Measurements from ENCODE around the gene PDE4C. TPM values are rescaled to one million over a fixed set of nuclear protein-coding genes. Genes with fewer than 3 reads are reported as not detected.
A peak's percentile ranks its signal among the peaks of the same experiment; 100 is the strongest.

The PDE4C gene
- total and polyA plus RNA-seq, 10 donors, result 0.07 to 7.6 (median 1.8) TPM

GRCh38 chr19:18251587-18252369, 25.5 kb upstream of the PDE4C start:
- Histone ChIP-seq H3K27ac (no peak overlapping the region), H3K4me3 (no peak overlapping the region), H3K36me3 (peaks cover 0 to 2% (median 0%) of the 10 kb centered on the region in 6 donors), H3K9me3 (no peaks in the 10 kb centered on the region), H3K4me1 (peaks cover 0 to 31% (median 13%) of the 10 kb centered on the region in 6 donors), H3K27me3 (replicated peaks in 1 of 7) (peaks cover 0 to 48% (median 4%) of the 10 kb centered on the region in 7 donors)
- WGBS, 5 donors, result 20 to 25% (median 23%) methylated on average over 17 to 23 of the region's 23 CpGs
- DNase-seq, result peak; percentile 90
- intact Hi-C loops (cut with DNase I; ENCODE audit: low total_unique reads), result loop anchor here (5.0 kb wide), 2 partner anchors 44 to 139 kb away; no protein-coding TSS in a partner anchor
- TF ChIP-seq POLR2AphosphoS5 (IDR thresholded peaks at IDR 0.05) (no peak), CTCF (IDR thresholded peaks at IDR 0.05 in 8 of 11, conservative IDR thresholded peaks at IDR 0.05 in 3 of 11) (peak; percentile 77 to 98 (median 94))

DNA sequence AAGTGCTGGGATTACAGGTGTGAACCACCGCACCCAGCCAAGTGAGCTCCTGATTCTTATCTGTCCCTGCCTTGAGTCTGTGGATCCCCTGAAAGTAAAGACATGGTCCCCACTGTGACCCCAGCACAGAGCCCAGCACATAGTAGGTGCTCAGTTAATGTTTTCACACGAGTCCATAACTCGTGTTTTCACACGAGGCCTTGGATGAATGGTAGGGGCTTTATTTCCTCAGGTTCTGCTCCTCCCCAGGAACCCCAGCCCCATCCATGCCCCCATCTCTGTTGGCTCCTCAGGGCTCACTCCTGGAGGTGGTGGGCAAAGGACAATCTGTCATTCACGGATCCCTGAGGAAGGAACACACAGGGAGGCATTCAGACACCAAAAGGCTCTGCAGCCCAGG, 23.6 kb upstream of the PDE4C start:
- intact Hi-C loops (cut with DNase I; ENCODE audit: low total_unique reads), result loop anchor here (5.0 kb wide), 2 partner anchors 43 to 138 kb away; no protein-coding TSS in a partner anchor
- Histone ChIP-seq H3K4me1 (peaks cover 0 to 23% (median 9%) of the 10 kb centered on the region in 6 donors), H3K36me3 (no peaks in the 10 kb centered on the region), H3K27me3 (replicated peaks in 1 of 7) (peaks cover 0 to 39% (median 0%) of the 10 kb centered on the region in 7 donors), H3K9me3 (no peaks in the 10 kb centered on the region), H3K27ac (no peak overlapping the region), H3K4me3 (no peak overlapping the region)
- WGBS, 5 donors, result 83 to 90% (median 88%) methylated on average over 5 of the region's 5 CpGs
- TF ChIP-seq CTCF (IDR thresholded peaks at IDR 0.05 in 8 of 11, conservative IDR thresholded peaks at IDR 0.05 in 3 of 11), result no peak
- no peak for TF ChIP-seq POLR2A (IDR thresholded peaks at IDR 0.05)
- TF ChIP-seq POLR2AphosphoS5 (IDR thresholded peaks at IDR 0.05), result no peak
- no peak for DNase-seq

DNA sequence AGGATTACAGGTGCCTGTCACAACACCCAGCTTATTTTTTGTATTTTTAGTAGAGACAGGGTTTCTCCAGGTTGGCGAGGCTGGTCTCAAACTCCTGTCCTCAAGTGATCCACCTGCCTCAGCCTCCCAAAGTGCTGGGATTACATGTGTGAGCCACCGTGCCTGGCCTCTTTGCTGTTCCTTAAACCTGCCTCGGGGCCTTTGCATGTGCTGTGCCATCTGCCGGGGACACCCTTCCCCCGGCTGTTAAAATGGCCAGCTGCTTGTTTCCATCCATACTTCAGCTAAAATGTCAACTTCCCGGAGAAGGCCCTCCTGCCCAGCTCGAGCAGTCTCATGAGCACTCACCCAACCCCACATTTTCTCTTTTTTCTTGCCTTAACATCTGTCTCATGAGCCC, 19.1 kb upstream of the PDE4C start:
- no peak for DNase-seq
- 66 to 75% (median 71%) methylated on average over 7 of the region's 7 CpGs for WGBS, 5 donors

More for the DNA sequence above, 19.1 kb upstream of the PDE4C start:
- Histone ChIP-seq H3K9me3 (no peaks in the 10 kb centered on the region), H3K27ac (no peak overlapping the region), H3K4me1 (no peaks in the 10 kb centered on the region), H3K36me3 (no peaks in the 10 kb centered on the region), H3K4me3 (no peak overlapping the region), H3K27me3 (replicated peaks in 1 of 7) (peaks cover 0 to 14% (median 0%) of the 10 kb centered on the region in 7 donors)
- no peak for TF ChIP-seq CTCF (IDR thresholded peaks at IDR 0.05 in 8 of 11, conservative IDR thresholded peaks at IDR 0.05 in 3 of 11)
- no peak for TF ChIP-seq POLR2AphosphoS5 (IDR thresholded peaks at IDR 0.05)
- TF ChIP-seq POLR2A (IDR thresholded peaks at IDR 0.05), result no peak
- intact Hi-C loops (cut with DNase I; ENCODE audit: low total_unique reads), result no loop called here
